ENCODE measurements around the gene PYM1. TPM values are rescaled to one million over a fixed set of nuclear protein-coding genes. Genes with fewer than 3 reads are reported as not detected.
A peak's percentile ranks its signal among the peaks of the same experiment; 100 is the strongest.

PYM1 gene
- total RNA-seq, 4 donors from 2014 or later: 8.2 to 26.8 (median 21.9) TPM

DNA sequence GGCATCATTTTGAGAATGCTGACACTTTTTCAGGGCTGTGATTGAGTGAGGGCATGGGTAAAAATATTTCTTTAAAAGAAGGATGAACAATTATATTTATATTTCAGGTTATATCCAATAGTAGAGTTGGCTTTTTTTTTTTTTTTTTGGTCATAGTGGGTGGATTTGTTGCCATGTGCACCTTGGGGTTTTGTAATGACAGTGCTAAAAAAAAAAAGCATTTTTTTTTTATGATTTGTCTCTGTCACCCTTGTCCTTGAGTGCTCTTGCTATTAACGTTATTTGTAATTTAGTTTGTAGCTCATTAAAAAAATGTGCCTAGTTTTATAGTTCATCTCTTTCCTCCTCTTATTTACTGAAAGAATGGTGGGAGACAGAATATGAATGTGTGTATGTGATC lies 44.8 kb upstream of the PYM1 start:
- peak overlapping the region in 1 of 2 donors; percentile 67 for H3K4me3 ChIP-seq
- intact Hi-C loops (cut with DNase I; ENCODE audit: low total_unique reads): no loop called here

GRCh38 chr12:55972042-55972441 lies 44.3 kb upstream of the PYM1 start:
- intact Hi-C loops (cut with DNase I; ENCODE audit: low total_unique reads): no loop called here
- Histone ChIP-seq H3K36me3 (no peaks in the 10 kb centered on the region), H3K4me3 (no peak overlapping the region), H3K27ac (peak overlapping the region; percentile 87 to 94), H3K4me1 (peaks cover 0 to 6% of the 10 kb centered on the region in 2 donors), H3K27me3 (no peaks in the 10 kb centered on the region), H3K9me3 (no peaks in the 10 kb centered on the region)
- no peak for DNase-seq
- TF ChIP-seq, protein P1, sequence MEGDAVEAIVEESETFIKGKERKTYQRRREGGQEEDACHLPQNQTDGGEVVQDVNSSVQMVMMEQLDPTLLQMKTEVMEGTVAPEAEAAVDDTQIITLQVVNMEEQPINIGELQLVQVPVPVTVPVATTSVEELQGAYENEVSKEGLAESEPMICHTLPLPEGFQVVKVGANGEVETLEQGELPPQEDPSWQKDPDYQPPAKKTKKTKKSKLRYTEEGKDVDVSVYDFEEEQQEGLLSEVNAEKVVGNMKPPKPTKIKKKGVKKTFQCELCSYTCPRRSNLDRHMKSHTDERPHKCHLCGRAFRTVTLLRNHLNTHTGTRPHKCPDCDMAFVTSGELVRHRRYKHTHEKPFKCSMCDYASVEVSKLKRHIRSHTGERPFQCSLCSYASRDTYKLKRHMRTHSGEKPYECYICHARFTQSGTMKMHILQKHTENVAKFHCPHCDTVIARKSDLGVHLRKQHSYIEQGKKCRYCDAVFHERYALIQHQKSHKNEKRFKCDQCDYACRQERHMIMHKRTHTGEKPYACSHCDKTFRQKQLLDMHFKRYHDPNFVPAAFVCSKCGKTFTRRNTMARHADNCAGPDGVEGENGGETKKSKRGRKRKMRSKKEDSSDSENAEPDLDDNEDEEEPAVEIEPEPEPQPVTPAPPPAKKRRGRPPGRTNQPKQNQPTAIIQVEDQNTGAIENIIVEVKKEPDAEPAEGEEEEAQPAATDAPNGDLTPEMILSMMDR (IDR thresholded peaks at IDR 0.05): no peak
- TF ChIP-seq POLR2A (IDR thresholded peaks at IDR 0.05): no peak

More for the DNA sequence above, 44.8 kb upstream of the PYM1 start:
- no peak for DNase-seq
- Histone ChIP-seq H3K27ac (peak overlapping the region; percentile 87 to 94), H3K27me3 (no peaks in the 10 kb centered on the region), H3K36me3 (no peaks in the 10 kb centered on the region), H3K4me1 (peaks cover 0 to 6% of the 10 kb centered on the region in 2 donors), H3K9me3 (no peaks in the 10 kb centered on the region)
- TF ChIP-seq POLR2A (IDR thresholded peaks at IDR 0.05): no peak
- TF ChIP-seq, protein P1 (IDR thresholded peaks at IDR 0.05): no peak

- no peak overlapping the region for H3K27ac ChIP-seq
- TF ChIP-seq, protein P1 (IDR thresholded peaks at IDR 0.05): no peak
- TF ChIP-seq POLR2A (IDR thresholded peaks at IDR 0.05): no peak
- intact Hi-C loops (cut with DNase I; ENCODE audit: low total_unique reads): no loop called here
- H3K9me3 ChIP-seq: no peaks in the 10 kb centered on the region
- H3K4me3 ChIP-seq: no peak overlapping the region
- DNase-seq: no peak
- peaks cover 4 to 9% of the 10 kb centered on the region in 2 donors for H3K4me1 ChIP-seq
- H3K36me3 ChIP-seq: no peaks in the 10 kb centered on the region
- no peaks in the 10 kb centered on the region for H3K27me3 ChIP-seq
These were observed 43.1 kb upstream of the PYM1 start for GRCh38 chr12:55970775-55971174.

- Histone ChIP-seq H3K27ac (no peak overlapping the region), H3K27me3 (no peaks in the 10 kb centered on the region), H3K36me3 (no peaks in the 10 kb centered on the region), H3K9me3 (no peaks in the 10 kb centered on the region), H3K4me3 (no peak overlapping the region), H3K4me1 (peaks cover 5 to 12% of the 10 kb centered on the region in 2 donors)
- DNase-seq: no peak
- TF ChIP-seq, protein P1 (IDR thresholded peaks at IDR 0.05): no peak
- TF ChIP-seq POLR2A (IDR thresholded peaks at IDR 0.05): no peak
- intact Hi-C loops (cut with DNase I; ENCODE audit: low total_unique reads): no loop called here
These were observed 41.7 kb upstream of the PYM1 start for GRCh38 chr12:55969356-55969755.

GRCh38 chr12:55966408-55967281 lies 39.0 kb upstream of the PYM1 start, which contains the start of gene CDK2:
Gene CDK2 (plus strand): TSS chr12:55966830. CDS start chr12:55967009, 179 bp downstream.
- Histone ChIP-seq H3K36me3 (no peaks in the 10 kb centered on the region), H3K27ac (peak within 1 kb of the TSS; percentile 84 to 94), H3K4me1 (peaks cover 5 to 6% of the 10 kb centered on the region in 2 donors), H3K9me3 (no peaks in the 10 kb centered on the region), H3K27me3 (no peaks in the 10 kb centered on the region), H3K4me3 (peak within 1 kb of the TSS; percentile 80 to 93)
- TF ChIP-seq POLR2A (IDR thresholded peaks at IDR 0.05): peak; percentile 86 to 94
- TF ChIP-seq, protein P1 (IDR thresholded peaks at IDR 0.05): no peak
- intact Hi-C loops (cut with DNase I; ENCODE audit: low total_unique reads): no loop called here
- DNase-seq: peak; percentile 96 to 97
